PC-9 (cell line): Measurements from ENCODE around the gene VAC14. TPM values are rescaled to one million over a fixed set of nuclear protein-coding genes. Genes with fewer than 3 reads are reported as not detected.

Experiments used
- BruUV-seq: library from RNA; stranded (reverse); fragments of 400-500 nt; replicated peaks from 2 replicates; lab custom pipeline; 2021; lab: Mats Ljungman, UMichigan
- CTCF ChIA-PET: fragments of 300-600 bp; sonication (Branson Sonifier 250); formaldehyde crosslinking; loops from one replicate; lab custom pipeline; 2022; ENCODE audit warnings: antibody characterized with exemption; lab: Charles Lee
- POLR2A ChIA-PET: fragments of 300-600 bp; sonication (Branson Sonifier 250); formaldehyde crosslinking; loops from one replicate; lab custom pipeline; 2022; ENCODE audit warnings: antibody characterized with exemption; ENCODE audit not compliant: unreplicated experiment; lab: Charles Lee
- DNase-seq, 2 experiments: peaks; one replicate each; pipeline versions ENCODE4 v3.0.0 to v3.0.0-alpha.2; 2015 to 2022; ENCODE audit warnings: mixed read lengths in 1 of 2
- H2AFZ ChIP-seq: fragments of 200-600 bp; sonication (generic); 2 replicates; pipeline ENCODE4 v1.8.1; 2017; ENCODE audit warnings: antibody characterized with exemption
- H3F3A ChIP-seq: fragments of 200-600 bp; sonication (generic); 2 replicates; pipeline ENCODE4 v1.8.1; 2017; ENCODE audit warnings: antibody characterized with exemption, mild to moderate bottlenecking, low read depth; ENCODE audit not compliant: insufficient read depth
- H3K27ac ChIP-seq: fragments of 200-600 bp; sonication (generic); 2 replicates; pipeline ENCODE4 v1.6.1; 2016; ENCODE audit warnings: mixed run types
- H3K27me3 ChIP-seq: fragments of 200-600 bp; sonication (generic); 2 replicates; pipeline ENCODE4 v1.6.1; 2016; ENCODE audit warnings: low read depth, mixed run types; ENCODE audit not compliant: insufficient read depth
- H3K36me3 ChIP-seq: fragments of 200-600 bp; sonication (generic); 2 replicates; pipeline ENCODE4 v1.6.1; 2016; ENCODE audit warnings: low read depth, mixed run types
- H3K4me1 ChIP-seq: fragments of 200-600 bp; sonication (generic); replicated peaks from 2 replicates; pipeline ENCODE4 v1.6.1; 2016; ENCODE audit warnings: mixed run types; ENCODE audit not compliant: insufficient read depth
- H3K4me2 ChIP-seq: fragments of 200-600 bp; sonication (generic); 2 replicates; pipeline ENCODE4 v1.6.1; 2017; ENCODE audit warnings: mixed run types
- H3K4me3 ChIP-seq: fragments of 200-600 bp; sonication (generic); 2 replicates; pipeline ENCODE4 v1.6.1; 2016; ENCODE audit warnings: mixed run types
- H3K79me2 ChIP-seq: fragments of 200-600 bp; sonication (generic); 2 replicates; pipeline ENCODE4 v1.6.1; 2017; ENCODE audit warnings: low read depth, mixed run types
- H3K9me2 ChIP-seq: fragments of 200-600 bp; sonication (generic); 2 replicates; pipeline ENCODE4 v1.8.1; 2017; ENCODE audit warnings: mild to moderate bottlenecking; ENCODE audit not compliant: insufficient read depth
- H3K9me3 ChIP-seq: fragments of 200-600 bp; sonication (generic); 2 replicates; pipeline ENCODE4 v1.8.1; 2016; ENCODE audit warnings: low read depth; ENCODE audit not compliant: insufficient read depth
- H4K20me1 ChIP-seq: fragments of 200-600 bp; sonication (generic); 2 replicates; pipeline ENCODE4 v1.8.1; 2017; ENCODE audit not compliant: insufficient read depth
- CTCF ChIP-seq: fragments of 200-600 bp; sonication (generic); conservative IDR thresholded peaks from 2 replicates; pipeline ENCODE4 v1.6.1; 2017; ENCODE audit warnings: mixed run types, antibody characterized with exemption, mild to moderate bottlenecking, moderate library complexity
- EZH2 ChIP-seq: fragments of 200-600 bp; sonication (generic); IDR thresholded peaks from 2 replicates; pipeline ENCODE4 v1.8.0; 2017; ENCODE audit warnings: antibody characterized with exemption, low read depth
- intact Hi-C: fragments of 100-400 bp; cut with micrococcal nuclease; formaldehyde crosslinking; loops from one replicate; pipeline ENCODE4 v1.10.0; 2022; ENCODE audit not compliant: unreplicated experiment
- total RNA-seq: library from RNA; stranded (reverse); gene quantifications from 2 replicates; pipeline ENCODE4 v1.2.3, GENCODE V29; 2021

Gene VAC14
- total RNA-seq, 1 experiment from 2014 or later = 46.8 TPM

GRCh38 chr16:70796301-70796700 lies 4.7 kb downstream of the VAC14 start:
- Histone ChIP-seq H3K9me3 (no peaks in the 10 kb centered on the region), H3K4me2 (no peak overlapping the region), H3K4me1 (peaks cover under 1% of the 10 kb centered on the region; the same call in 1 of the 2 replicates), H3K9me2 (no peaks in the 10 kb centered on the region), H3K27me3 (no peaks in the 10 kb centered on the region), H2AFZ (no peak overlapping the region), H4K20me1 (peaks cover 14% of the 10 kb centered on the region), H3K4me3 (no peak overlapping the region), H3F3A (no peaks in the 10 kb centered on the region), H3K27ac (no peak overlapping the region), H3K79me2 (peaks cover 90% of the 10 kb centered on the region), H3K36me3 (peaks cover 10% of the 10 kb centered on the region; the same call in 1 of the 2 replicates)
- no peak for TF ChIP-seq CTCF
- no peak for TF ChIP-seq EZH2
- ChIA-PET CTCF (no interaction called here), POLR2A (no interaction called here)
- intact Hi-C loops = no loop called here
- BruUV-seq = no TSS peak
- DNase-seq = no peak

- CTCF ChIA-PET = no interaction called here
- no peak overlapping the region for H3K27ac ChIP-seq
- H3K4me3 ChIP-seq = no peak overlapping the region
- no peaks in the 10 kb centered on the region for H3K9me3 ChIP-seq
- intact Hi-C loops = no loop called here
- H3K4me1 ChIP-seq = no peaks in the 10 kb centered on the region; the same call in 1 of the 2 replicates
- BruUV-seq = no TSS peak
- H2AFZ ChIP-seq = no peak overlapping the region
- H3K36me3 ChIP-seq = peaks cover 10% of the 10 kb centered on the region; the same call in 1 of the 2 replicates
- peaks cover 87% of the 10 kb centered on the region for H3K79me2 ChIP-seq
- DNase-seq = no peak
- peaks cover 14% of the 10 kb centered on the region for H4K20me1 ChIP-seq
- H3F3A ChIP-seq = no peaks in the 10 kb centered on the region
- no peak overlapping the region for H3K4me2 ChIP-seq
- H3K9me2 ChIP-seq = no peaks in the 10 kb centered on the region
- TF ChIP-seq EZH2 (no peak), CTCF (no peak)
- POLR2A ChIA-PET = no interaction called here
- no peaks in the 10 kb centered on the region for H3K27me3 ChIP-seq
Observed at GRCh38 chr16:70795296-70795912, 5.6 kb downstream of the VAC14 start.

- H3K4me3 ChIP-seq = no peak overlapping the region
- ChIA-PET POLR2A (interaction anchor here (0.6 kb wide), 1 partner anchor 105 kb away, joined by 4 read pairs; no protein-coding TSS in a partner anchor), CTCF (no interaction called here)
- peaks cover 73% of the 10 kb centered on the region for H3K79me2 ChIP-seq
- H3K36me3 ChIP-seq = peaks cover 10% of the 10 kb centered on the region; the same call in 1 of the 2 replicates
- no peaks in the 10 kb centered on the region for H3K4me1 ChIP-seq
- H3K4me2 ChIP-seq = no peak overlapping the region
- H2AFZ ChIP-seq = no peak overlapping the region
- intact Hi-C loops = no loop called here
- H3K27me3 ChIP-seq = no peaks in the 10 kb centered on the region
- H3K27ac ChIP-seq = no peak overlapping the region
- H4K20me1 ChIP-seq = peaks cover 18% of the 10 kb centered on the region
- TF ChIP-seq EZH2 (no peak), CTCF (no peak)
- DNase-seq = no peak
- H3K9me2 ChIP-seq = no peaks in the 10 kb centered on the region
- no peaks in the 10 kb centered on the region for H3F3A ChIP-seq
- no TSS peak for BruUV-seq
- no peaks in the 10 kb centered on the region for H3K9me3 ChIP-seq
Observed at GRCh38 chr16:70793851-70794502, 7.0 kb downstream of the VAC14 start.
